Astrocyte (in vitro differentiated cells and primary cell): ENCODE measurements around the gene YIPF6. TPM values are rescaled to one million over a fixed set of nuclear protein-coding genes. Genes with fewer than 3 reads are reported as not detected.
"Not testable (repeated sequence)": the region's sequence is repeated elsewhere in the genome, so short reads cannot be mapped to it uniquely, and the experiment has no call there.

Source experiments
- DNase-seq: peaks from one replicate; pipeline ENCODE4 v3.0.0-alpha.2; 2010; ENCODE audit warnings: low read depth
- FAIRE-seq: peaks from 2 replicates; lab custom pipeline; 2011; peaks lifted over from hg19 to GRCh38; lab: Jason Lieb, UNC
- H2AFZ ChIP-seq: 2 replicates; pipeline ENCODE4 v1.6.0; 2012; ENCODE audit warnings: low read depth, low read length, inconsistent platforms
- H3K27ac ChIP-seq: 2 replicates; pipeline ENCODE4 v1.5.1; 2011; ENCODE audit warnings: low read depth, low read length, inconsistent platforms
- H3K27me3 ChIP-seq: 2 replicates; pipeline ENCODE4 v1.6.0; 2011; ENCODE audit warnings: low read length, inconsistent platforms; ENCODE audit not compliant: insufficient read depth
- H3K36me3 ChIP-seq: 2 replicates; pipeline ENCODE4 v1.5.1; 2011; ENCODE audit warnings: low read length, inconsistent platforms; ENCODE audit not compliant: insufficient read depth
- H3K4me1 ChIP-seq: 2 replicates; pipeline ENCODE4 v1.5.1; 2011; ENCODE audit warnings: low read length, inconsistent platforms; ENCODE audit not compliant: insufficient read depth
- H3K4me2 ChIP-seq: 2 replicates; pipeline ENCODE4 v1.6.0; 2012; ENCODE audit warnings: low read length, inconsistent platforms
- H3K4me3 ChIP-seq: 2 replicates; pipeline ENCODE4 v1.5.1; 2011; ENCODE audit warnings: low read depth, mild to moderate bottlenecking, low read length, inconsistent platforms; ENCODE audit not compliant: insufficient read depth
- H3K79me2 ChIP-seq: 2 replicates; pipeline ENCODE4 v1.6.0; 2012; ENCODE audit warnings: mild to moderate bottlenecking, low read length, inconsistent platforms; ENCODE audit not compliant: insufficient read depth
- H3K9ac ChIP-seq: 2 replicates; pipeline ENCODE4 v1.6.0; 2012; ENCODE audit warnings: mild to moderate bottlenecking, low read length, inconsistent platforms
- H3K9me3 ChIP-seq: 2 replicates; pipeline ENCODE4 v1.5.1; 2012; ENCODE audit warnings: low read depth, mild to moderate bottlenecking, low read length, inconsistent platforms; ENCODE audit not compliant: insufficient read depth
- H4K20me1 ChIP-seq: 2 replicates; pipeline ENCODE4 v1.6.0; 2012; ENCODE audit warnings: low read length, inconsistent platforms; ENCODE audit not compliant: insufficient read depth
- H3K27ac Mint-ChIP-seq: one replicate; pipeline ENCODE4 v1.8.0; 2021; ENCODE audit warnings: mild to moderate bottlenecking, mixed read lengths; ENCODE audit not compliant: unreplicated experiment
- H3K27me3 Mint-ChIP-seq: one replicate; pipeline ENCODE4 v1.8.0; 2021; ENCODE audit warnings: low read depth, mixed read lengths; ENCODE audit not compliant: unreplicated experiment
- H3K36me3 Mint-ChIP-seq: one replicate; pipeline ENCODE4 v1.8.0; 2021; ENCODE audit warnings: low read depth, mixed read lengths; ENCODE audit not compliant: unreplicated experiment
- H3K4me1 Mint-ChIP-seq: one replicate; pipeline ENCODE4 v1.8.0; 2021; ENCODE audit warnings: low read depth, mixed read lengths; ENCODE audit not compliant: unreplicated experiment
- H3K4me3 Mint-ChIP-seq: one replicate; pipeline ENCODE4 v1.8.0; 2021; ENCODE audit warnings: mild to moderate bottlenecking, moderate library complexity, mixed read lengths; ENCODE audit not compliant: unreplicated experiment
- H3K9me3 Mint-ChIP-seq: one replicate; pipeline ENCODE4 v1.8.0; 2021; ENCODE audit warnings: mild to moderate bottlenecking, mixed read lengths; ENCODE audit not compliant: unreplicated experiment
- CTCF ChIP-seq: IDR thresholded peaks from 2 replicates; pipeline ENCODE4 v1.5.1; 2011; ENCODE audit warnings: low read depth, mild to moderate bottlenecking, inconsistent platforms, low read length, moderate library complexity; ENCODE audit not compliant: insufficient read depth
- EZH2 ChIP-seq: IDR thresholded peaks from 2 replicates; pipeline ENCODE4 v1.6.1; 2012; ENCODE audit warnings: mild to moderate bottlenecking, low read length, inconsistent platforms; ENCODE audit not compliant: insufficient read depth
- total RNA-seq: library from RNA; stranded (reverse); gene quantifications from 2 replicates; pipeline ENCODE4 v1.2.1, GENCODE V29; 2021

YIPF6 gene
- total RNA-seq, 1 donor from 2014 or later, result 33.0 TPM

DNA sequence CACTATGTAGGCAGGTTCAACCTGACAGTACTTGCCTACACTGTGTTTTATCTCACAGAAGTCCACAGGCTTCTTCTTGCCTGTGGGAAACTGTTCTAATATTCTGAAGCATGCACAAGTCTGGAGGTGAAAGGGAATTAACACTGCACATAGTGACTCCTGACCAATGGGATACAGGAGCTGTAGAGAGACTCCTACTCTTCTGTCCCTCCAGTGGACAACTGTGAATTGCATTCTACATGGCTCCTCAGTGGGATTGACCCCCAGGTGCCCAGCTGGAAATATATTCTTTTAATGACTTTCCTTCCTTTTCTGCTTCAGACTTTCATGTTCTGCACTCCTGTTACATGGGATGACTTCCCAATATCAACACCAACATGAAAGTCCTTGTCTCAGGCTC, 8.2 kb upstream of the YIPF6 start:
- H3K27me3 Mint-ChIP-seq, result no peaks in the 10 kb centered on the region
- Histone ChIP-seq H3K4me3 (no peak overlapping the region), H3K36me3 (no peaks in the 10 kb centered on the region), H3K4me1 (no peaks in the 10 kb centered on the region), H3K9ac (no peak overlapping the region), H3K27ac (no peak overlapping the region), H4K20me1 (no peaks in the 10 kb centered on the region), H2AFZ (no peak overlapping the region), H3K4me2 (no peak overlapping the region), H3K9me3 (no peaks in the 10 kb centered on the region), H3K79me2 (no peaks in the 10 kb centered on the region), H3K27me3 (no peaks in the 10 kb centered on the region)
- no peak overlapping the region for H3K27ac Mint-ChIP-seq
- no peak overlapping the region for H3K4me3 Mint-ChIP-seq
- FAIRE-seq (no peak), DNase-seq (no peak)
- TF ChIP-seq CTCF (peak; percentile 36), EZH2 (no peak)
- no peaks in the 10 kb centered on the region for H3K9me3 Mint-ChIP-seq
- no peaks in the 10 kb centered on the region for H3K36me3 Mint-ChIP-seq
- no peaks in the 10 kb centered on the region for H3K4me1 Mint-ChIP-seq

- Histone ChIP-seq H3K27ac (no peak overlapping the region), H3K4me1 (no peaks in the 10 kb centered on the region), H3K9ac (no peak overlapping the region), H3K4me2 (no peak overlapping the region), H3K79me2 (no peaks in the 10 kb centered on the region), H3K27me3 (no peaks in the 10 kb centered on the region), H3K36me3 (no peaks in the 10 kb centered on the region), H4K20me1 (no peaks in the 10 kb centered on the region), H2AFZ (no peak overlapping the region), H3K9me3 (no peaks in the 10 kb centered on the region), H3K4me3 (no peak overlapping the region)
- H3K27me3 Mint-ChIP-seq, result no peaks in the 10 kb centered on the region
- H3K9me3 Mint-ChIP-seq, result no peaks in the 10 kb centered on the region
- H3K4me3 Mint-ChIP-seq, result no peak overlapping the region
- no peak for DNase-seq
- no peak overlapping the region for H3K27ac Mint-ChIP-seq
- no peaks in the 10 kb centered on the region for H3K36me3 Mint-ChIP-seq
- TF ChIP-seq EZH2 (no peak), CTCF (no peak)
- H3K4me1 Mint-ChIP-seq, result no peaks in the 10 kb centered on the region
- FAIRE-seq, result peak; percentile 70
Measured at GRCh38 chrX:68492583-68492982, 6.3 kb upstream of the YIPF6 start.

- H3K9ac ChIP-seq, FAIRE-seq, H2AFZ ChIP-seq, H4K20me1 ChIP-seq, H3K79me2 ChIP-seq, H3K27me3 Mint-ChIP-seq, H3K4me2 ChIP-seq, H3K36me3 Mint-ChIP-seq, H3K9me3 Mint-ChIP-seq, H3K4me1 ChIP-seq, H3K27me3 ChIP-seq, H3K27ac Mint-ChIP-seq, H3K4me3 ChIP-seq, H3K36me3 ChIP-seq, H3K4me3 Mint-ChIP-seq, H3K9me3 ChIP-seq, H3K4me1 Mint-ChIP-seq, H3K27ac ChIP-seq, DNase-seq: not testable (repeated sequence)
Measured at GRCh38 chrX:68493776-68494175, 5.1 kb upstream of the YIPF6 start.
